ENCODE results near the gene C2orf92. TPM values are rescaled to one million over a fixed set of nuclear protein-coding genes. Genes with fewer than 3 reads are reported as not detected.

Gene C2orf92
- polyA plus RNA-seq, 1 donor = 14.7 TPM

- no peak for DNase-seq
- peaks cover 58% of the 10 kb centered on the region for H3K36me3 ChIP-seq (ENCODE audit: control insufficient read depth, insufficient read depth, low read length)
- no peak overlapping the region for H3K27ac ChIP-seq (ENCODE audit: low read length)
- H3K27me3 ChIP-seq (ENCODE audit: control insufficient read depth, insufficient read depth, low read length) = no peaks in the 10 kb centered on the region
- peaks cover 14% of the 10 kb centered on the region for H3K9me3 ChIP-seq (ENCODE audit: control insufficient read depth, low read depth, low read length)
- WGBS (ENCODE audit: insufficient coverage, low lambda C conversion rate) = 83% methylated on average over 1 of the region's 2 CpGs
- H3K4me3 ChIP-seq (ENCODE audit: low read length) = no peak overlapping the region
- no peaks in the 10 kb centered on the region for H3K4me1 ChIP-seq (ENCODE audit: control insufficient read depth, insufficient read depth, low read length)
Measured at GRCh38 chr2:97653473-97653872, 16.0 kb upstream of the C2orf92 start.

- WGBS (ENCODE audit: insufficient coverage, low lambda C conversion rate) = no CpG with 5 or more reads among the region's 1 CpG
- peaks cover 14% of the 10 kb centered on the region for H3K9me3 ChIP-seq (ENCODE audit: control insufficient read depth, low read depth, low read length)
- H3K36me3 ChIP-seq (ENCODE audit: control insufficient read depth, insufficient read depth, low read length) = peaks cover 57% of the 10 kb centered on the region
- H3K4me3 ChIP-seq (ENCODE audit: low read length) = no peak overlapping the region
- H3K27ac ChIP-seq (ENCODE audit: low read length) = no peak overlapping the region
- no peak for DNase-seq
- H3K4me1 ChIP-seq (ENCODE audit: control insufficient read depth, insufficient read depth, low read length) = no peaks in the 10 kb centered on the region
- no peaks in the 10 kb centered on the region for H3K27me3 ChIP-seq (ENCODE audit: control insufficient read depth, insufficient read depth, low read length)
Measured at GRCh38 chr2:97653874-97654273, 15.6 kb upstream of the C2orf92 start.

GRCh38 chr2:97654309-97654708, 15.2 kb upstream of the C2orf92 start:
- H3K9me3 ChIP-seq (ENCODE audit: control insufficient read depth, low read depth, low read length) = peaks cover 14% of the 10 kb centered on the region
- H3K36me3 ChIP-seq (ENCODE audit: control insufficient read depth, insufficient read depth, low read length) = peaks cover 57% of the 10 kb centered on the region
- H3K4me1 ChIP-seq (ENCODE audit: control insufficient read depth, insufficient read depth, low read length) = no peaks in the 10 kb centered on the region
- H3K27ac ChIP-seq (ENCODE audit: low read length) = no peak overlapping the region
- WGBS (ENCODE audit: insufficient coverage, low lambda C conversion rate) = 100% methylated on average over 1 of the region's 5 CpGs
- no peak overlapping the region for H3K4me3 ChIP-seq (ENCODE audit: low read length)
- H3K27me3 ChIP-seq (ENCODE audit: control insufficient read depth, insufficient read depth, low read length) = no peaks in the 10 kb centered on the region
- no peak for DNase-seq

GRCh38 chr2:97654791-97655190, 14.7 kb upstream of the C2orf92 start:
- no CpG with 5 or more reads among the region's 2 CpGs for WGBS (ENCODE audit: insufficient coverage, low lambda C conversion rate)
- no peaks in the 10 kb centered on the region for H3K4me1 ChIP-seq (ENCODE audit: control insufficient read depth, insufficient read depth, low read length)
- peaks cover 14% of the 10 kb centered on the region for H3K9me3 ChIP-seq (ENCODE audit: control insufficient read depth, low read depth, low read length)
- DNase-seq = no peak
- H3K27ac ChIP-seq (ENCODE audit: low read length) = no peak overlapping the region
- H3K36me3 ChIP-seq (ENCODE audit: control insufficient read depth, insufficient read depth, low read length) = peaks cover 57% of the 10 kb centered on the region
- H3K27me3 ChIP-seq (ENCODE audit: control insufficient read depth, insufficient read depth, low read length) = no peaks in the 10 kb centered on the region
- H3K4me3 ChIP-seq (ENCODE audit: low read length) = no peak overlapping the region

- no peak overlapping the region for H3K27ac ChIP-seq (ENCODE audit: low read length)
- no peaks in the 10 kb centered on the region for H3K4me1 ChIP-seq (ENCODE audit: control insufficient read depth, insufficient read depth, low read length)
- WGBS (ENCODE audit: insufficient coverage, low lambda C conversion rate) = no CpG with 5 or more reads among the region's 7 CpGs
- peaks cover 14% of the 10 kb centered on the region for H3K9me3 ChIP-seq (ENCODE audit: control insufficient read depth, low read depth, low read length)
- H3K27me3 ChIP-seq (ENCODE audit: control insufficient read depth, insufficient read depth, low read length) = no peaks in the 10 kb centered on the region
- peaks cover 62% of the 10 kb centered on the region for H3K36me3 ChIP-seq (ENCODE audit: control insufficient read depth, insufficient read depth, low read length)
- no peak overlapping the region for H3K4me3 ChIP-seq (ENCODE audit: low read length)
- no peak for DNase-seq
Measured at GRCh38 chr2:97656129-97656755, 13.3 kb upstream of the C2orf92 start.

GRCh38 chr2:97656905-97657587, 12.5 kb upstream of the C2orf92 start:
- Histone ChIP-seq H3K27ac (ENCODE audit: low read length) (no peak overlapping the region), H3K36me3 (ENCODE audit: control insufficient read depth, insufficient read depth, low read length) (peaks cover 66% of the 10 kb centered on the region), H3K27me3 (ENCODE audit: control insufficient read depth, insufficient read depth, low read length) (no peaks in the 10 kb centered on the region), H3K4me3 (ENCODE audit: low read length) (no peak overlapping the region), H3K9me3 (ENCODE audit: control insufficient read depth, low read depth, low read length) (peaks cover 14% of the 10 kb centered on the region), H3K4me1 (ENCODE audit: control insufficient read depth, insufficient read depth, low read length) (peaks cover 3% of the 10 kb centered on the region)
- no CpG with 5 or more reads among the region's 15 CpGs for WGBS (ENCODE audit: insufficient coverage, low lambda C conversion rate)
- no peak for DNase-seq

GRCh38 chr2:97657986-97658690, 11.4 kb upstream of the C2orf92 start:
- H3K27me3 ChIP-seq (ENCODE audit: control insufficient read depth, insufficient read depth, low read length) = no peaks in the 10 kb centered on the region
- no peak for DNase-seq

GRCh38 chr2:97658691-97659157, 10.8 kb upstream of the C2orf92 start:
- peaks cover 66% of the 10 kb centered on the region for H3K36me3 ChIP-seq (ENCODE audit: control insufficient read depth, insufficient read depth, low read length)
- no peak for DNase-seq
- no peak overlapping the region for H3K27ac ChIP-seq (ENCODE audit: low read length)
- peaks cover 14% of the 10 kb centered on the region for H3K9me3 ChIP-seq (ENCODE audit: control insufficient read depth, low read depth, low read length)
- H3K4me1 ChIP-seq (ENCODE audit: control insufficient read depth, insufficient read depth, low read length) = peaks cover 12% of the 10 kb centered on the region
- WGBS (ENCODE audit: insufficient coverage, low lambda C conversion rate) = no CpG with 5 or more reads among the region's 13 CpGs
- no peak overlapping the region for H3K4me3 ChIP-seq (ENCODE audit: low read length)
- H3K27me3 ChIP-seq (ENCODE audit: control insufficient read depth, insufficient read depth, low read length) = no peaks in the 10 kb centered on the region

More at GRCh38 chr2:97657986-97658690, 11.4 kb upstream of the C2orf92 start:
- peaks cover 14% of the 10 kb centered on the region for H3K9me3 ChIP-seq (ENCODE audit: control insufficient read depth, low read depth, low read length)
- WGBS (ENCODE audit: insufficient coverage, low lambda C conversion rate) = no CpG with 5 or more reads among the region's 37 CpGs
- no peak overlapping the region for H3K4me3 ChIP-seq (ENCODE audit: low read length)
- H3K36me3 ChIP-seq (ENCODE audit: control insufficient read depth, insufficient read depth, low read length) = peaks cover 66% of the 10 kb centered on the region
- peaks cover 12% of the 10 kb centered on the region for H3K4me1 ChIP-seq (ENCODE audit: control insufficient read depth, insufficient read depth, low read length)
- H3K27ac ChIP-seq (ENCODE audit: low read length) = no peak overlapping the region

- no peak overlapping the region for H3K4me3 ChIP-seq (ENCODE audit: low read length)
- H3K4me1 ChIP-seq (ENCODE audit: control insufficient read depth, insufficient read depth, low read length) = peaks cover 12% of the 10 kb centered on the region
- H3K36me3 ChIP-seq (ENCODE audit: control insufficient read depth, insufficient read depth, low read length) = peaks cover 61% of the 10 kb centered on the region
Measured at GRCh38 chr2:97659256-97660043, 10.1 kb upstream of the C2orf92 start.

More at GRCh38 chr2:97659256-97660043, 10.1 kb upstream of the C2orf92 start:
- no peak overlapping the region for H3K27ac ChIP-seq (ENCODE audit: low read length)
- no peak for DNase-seq
- WGBS (ENCODE audit: insufficient coverage, low lambda C conversion rate) = no CpG with 5 or more reads among the region's 29 CpGs
- peaks cover 8% of the 10 kb centered on the region for H3K9me3 ChIP-seq (ENCODE audit: control insufficient read depth, low read depth, low read length)
- H3K27me3 ChIP-seq (ENCODE audit: control insufficient read depth, insufficient read depth, low read length) = no peaks in the 10 kb centered on the region

Measured in large intestine (tissue), 3 donors.